HEK293 (cell line): Measurements from ENCODE around the gene GUCY1A2.
A peak's percentile ranks its signal among the peaks of the same experiment; 100 is the strongest.

Source experiments
- CTCF ChIA-PET: fragments of 350-600 bp; formaldehyde crosslinking; extraction: SDS; loops from one replicate; lab custom pipeline; 2021; ENCODE audit warnings: antibody characterized with exemption; lab: Yijun Ruan, JAX
- POLR2A ChIA-PET: fragments of 300-600 bp; formaldehyde crosslinking; extraction: SDS; loops from one replicate; lab custom pipeline; 2020; ENCODE audit warnings: antibody characterized with exemption, inconsistent platforms; lab: Yijun Ruan, JAX
- H3K27ac ChIP-seq: fragments of 200-500 bp; sonication (Bioruptor generic); 2 replicates; pipeline ENCODE4 v1.5.1; 2014; ENCODE audit warnings: low read depth, low read length, control low read depth, inconsistent platforms; ENCODE audit errors: extremely low read depth
- H3K36me3 ChIP-seq, 2 experiments: fragments of 200-500 bp in 1 of 2; sonication (Bioruptor generic) in 1 of 2; 1 replicate in 1 of 2; 2 replicates in 1 of 2; pipeline ENCODE4 v1.5.1; 2014 to 2017; ENCODE audit warnings: inconsistent platforms in 2 of 2, low read length in 2 of 2; ENCODE audit not compliant: control insufficient read depth in 2 of 2, insufficient read depth in 1 of 2
- H3K4me1 ChIP-seq: fragments of 200-500 bp; sonication (Bioruptor generic); 2 replicates; pipeline ENCODE4 v1.5.1; 2014; ENCODE audit warnings: mild to moderate bottlenecking, low read length, inconsistent platforms; ENCODE audit not compliant: control insufficient read depth, insufficient read depth
- H3K4me3 ChIP-seq: 2 replicates; pipeline ENCODE4 v1.5.1; 2011; ENCODE audit warnings: low read depth, mild to moderate bottlenecking, control low read depth, low read length, moderate library complexity
- H3K9me3 ChIP-seq: fragments of 200-500 bp; sonication (Bioruptor generic); 2 replicates; pipeline ENCODE4 v1.5.1; 2014; ENCODE audit warnings: low read depth, low read length, inconsistent platforms; ENCODE audit not compliant: control insufficient read depth, insufficient read depth
- GLIS2 ChIP-seq: fragments of 450-650 bp; formaldehyde crosslinking; IDR thresholded peaks from 2 replicates; pipeline ENCODE4 v1.5.1; 2016; ENCODE audit warnings: missing biosample characterization, missing genetic modification characterization
- INSM2 ChIP-seq: fragments of 450-650 bp; formaldehyde crosslinking; IDR thresholded peaks from 2 replicates; pipeline ENCODE4 v1.5.1; 2016; ENCODE audit warnings: missing biosample characterization, missing genetic modification characterization
- KLF9 ChIP-seq: fragments of 450-650 bp; formaldehyde crosslinking; IDR thresholded peaks from 2 replicates; pipeline ENCODE4 v1.5.1; 2016; ENCODE audit warnings: missing biosample characterization, missing genetic modification characterization, low read depth
- PRDM4 ChIP-seq: fragments of 450-650 bp; formaldehyde crosslinking; IDR thresholded peaks from 2 replicates; pipeline ENCODE4 v1.5.1; 2017; ENCODE audit warnings: missing biosample characterization, missing genetic modification characterization
- RBAK ChIP-seq: fragments of 450-650 bp; formaldehyde crosslinking; IDR thresholded peaks from 2 replicates; pipeline ENCODE4 v1.5.1; 2016; ENCODE audit warnings: missing biosample characterization, missing genetic modification characterization
- REPIN1 ChIP-seq: fragments of 450-650 bp; formaldehyde crosslinking; IDR thresholded peaks from 2 replicates; pipeline ENCODE4 v1.5.1; 2017; ENCODE audit warnings: missing biosample characterization, missing genetic modification characterization, low read depth
- SP7 ChIP-seq: fragments of 450-650 bp; formaldehyde crosslinking; IDR thresholded peaks from 2 replicates; pipeline ENCODE4 v1.5.1; 2016; ENCODE audit warnings: missing biosample characterization, missing genetic modification characterization
- TCF7L2 ChIP-seq: IDR thresholded peaks from 2 replicates; pipeline ENCODE4 v1.6.1; 2011; ENCODE audit warnings: low read depth, mild to moderate bottlenecking, inconsistent platforms, low read length, moderate library complexity, borderline replicate concordance
- ZBTB7A ChIP-seq: fragments of 450-650 bp; formaldehyde crosslinking; IDR thresholded peaks from 2 replicates; pipeline ENCODE4 v1.5.1; 2016; ENCODE audit warnings: low read depth, missing biosample characterization, missing genetic modification characterization
- ZFHX2 ChIP-seq: fragments of 450-650 bp; formaldehyde crosslinking; conservative IDR thresholded peaks from 2 replicates; pipeline ENCODE4 v1.5.1; 2016; ENCODE audit warnings: missing biosample characterization, missing genetic modification characterization
- ZNF266 ChIP-seq: fragments of 450-650 bp; formaldehyde crosslinking; IDR thresholded peaks from 2 replicates; pipeline ENCODE4 v1.5.1; 2016; ENCODE audit warnings: missing biosample characterization, missing genetic modification characterization, low read depth
- ZNF280D ChIP-seq: fragments of 450-650 bp; formaldehyde crosslinking; IDR thresholded peaks from 2 replicates; pipeline ENCODE4 v1.5.1; 2016; ENCODE audit warnings: missing biosample characterization, missing genetic modification characterization
- ZNF404 ChIP-seq: fragments of 450-650 bp; formaldehyde crosslinking; IDR thresholded peaks from 2 replicates; pipeline ENCODE4 v1.5.1; 2017; ENCODE audit warnings: missing biosample characterization, missing genetic modification characterization
- ZNF416 ChIP-seq: fragments of 450-650 bp; formaldehyde crosslinking; IDR thresholded peaks from 2 replicates; pipeline ENCODE4 v1.5.1; 2016; ENCODE audit warnings: missing biosample characterization, missing genetic modification characterization
- ZNF488 ChIP-seq: fragments of 450-650 bp; formaldehyde crosslinking; IDR thresholded peaks from 2 replicates; pipeline ENCODE4 v1.5.1; 2016; ENCODE audit warnings: missing biosample characterization, missing genetic modification characterization
- ZNF548 ChIP-seq: fragments of 450-650 bp; formaldehyde crosslinking; IDR thresholded peaks from 2 replicates; pipeline ENCODE4 v1.5.1; 2016; ENCODE audit warnings: missing biosample characterization, missing genetic modification characterization
- ZNF658 ChIP-seq: fragments of 450-650 bp; formaldehyde crosslinking; IDR thresholded peaks from 2 replicates; pipeline ENCODE4; 2016; ENCODE audit warnings: missing biosample characterization, missing genetic modification characterization
- ZNF670 ChIP-seq: fragments of 450-650 bp; formaldehyde crosslinking; IDR thresholded peaks from 2 replicates; pipeline ENCODE4 v1.5.1; 2016; ENCODE audit warnings: missing biosample characterization, missing genetic modification characterization, low read depth
- ZNF704 ChIP-seq: fragments of 450-650 bp; formaldehyde crosslinking; IDR thresholded peaks from 2 replicates; pipeline ENCODE4 v1.5.1; 2016; ENCODE audit warnings: missing biosample characterization, missing genetic modification characterization
- ZNF777 ChIP-seq: fragments of 450-650 bp; formaldehyde crosslinking; IDR thresholded peaks from 2 replicates; pipeline ENCODE4 v1.5.1; 2017; ENCODE audit warnings: missing biosample characterization, missing genetic modification characterization, borderline replicate concordance
- ZNF830 ChIP-seq: fragments of 450-650 bp; IDR thresholded peaks from 2 replicates; pipeline ENCODE4 v1.5.0; 2018; ENCODE audit warnings: missing biosample characterization, missing genetic modification characterization, low read depth, mild to moderate bottlenecking, moderate library complexity

The GUCY1A2 gene

GRCh38 chr11:106943089-106943488 is 75.2 kb downstream of the GUCY1A2 start:
- Histone ChIP-seq H3K27ac (no peak overlapping the region), H3K4me3 (no peak overlapping the region), H3K4me1 (no peaks in the 10 kb centered on the region), H3K36me3 (no peaks in the 10 kb centered on the region), H3K9me3 (no peaks in the 10 kb centered on the region)
- CTCF ChIA-PET = no interaction called here
- POLR2A ChIA-PET = no interaction called here
- TF ChIP-seq ZNF830 (tag by site-specific recombination) = no peak
- no peak for TF ChIP-seq ZBTB7A
- no peak for TF ChIP-seq REPIN1
- TF ChIP-seq PRDM4 (tag by site-specific recombination) = no peak

GRCh38 chr11:106939157-106939556 is 79.1 kb downstream of the GUCY1A2 start:
- CTCF ChIA-PET = interaction anchor here (0.6 kb wide), 2 partner anchors 394 to 751 kb away, joined by 3 read pairs; no protein-coding TSS in a partner anchor
- Histone ChIP-seq H3K9me3 (no peaks in the 10 kb centered on the region), H3K27ac (no peak overlapping the region), H3K36me3 (no peaks in the 10 kb centered on the region; a peak in 1 of 3 replicates), H3K4me3 (no peak overlapping the region), H3K4me1 (no peaks in the 10 kb centered on the region)
- POLR2A ChIA-PET = no interaction called here
- TF ChIP-seq KLF9 (tag by site-specific recombination) = no peak
- TF ChIP-seq SP7 (tag by site-specific recombination) = peak; percentile 91
- no peak for TF ChIP-seq ZNF670 (tag by site-specific recombination)
- no peak for TF ChIP-seq ZNF704 (tag by site-specific recombination)

GRCh38 chr11:106937111-106937510 is 81.2 kb downstream of the GUCY1A2 start:
- POLR2A ChIA-PET = no interaction called here
- no peak for TF ChIP-seq ZFHX2
- TF ChIP-seq ZNF548 (tag by site-specific recombination) = no peak
- TF ChIP-seq GLIS2 (tag by site-specific recombination) = no peak
- TF ChIP-seq ZNF416 (tag by site-specific recombination) = no peak
- no peak for TF ChIP-seq ZNF658 (tag by site-specific recombination)
- no peak for TF ChIP-seq ZNF488 (tag by site-specific recombination)
- no peak for TF ChIP-seq ZNF404 (tag by site-specific recombination)
- no peak for TF ChIP-seq TCF7L2
- TF ChIP-seq ZNF266 (tag by site-specific recombination) = no peak
- no peak for TF ChIP-seq ZBTB7A
- no peak for TF ChIP-seq INSM2 (tag by site-specific recombination)
- TF ChIP-seq RBAK (tag by site-specific recombination) = no peak
- TF ChIP-seq ZNF777 (tag by site-specific recombination) = no peak
- TF ChIP-seq ZNF280D (tag by site-specific recombination) = no peak

More at GRCh38 chr11:106937111-106937510, 81.2 kb downstream of the GUCY1A2 start:
- H3K36me3 ChIP-seq = no peaks in the 10 kb centered on the region; a peak in 1 of 3 replicates
- H3K4me3 ChIP-seq = no peak overlapping the region
- H3K9me3 ChIP-seq = no peaks in the 10 kb centered on the region
- no peaks in the 10 kb centered on the region for H3K4me1 ChIP-seq
- CTCF ChIA-PET = interaction anchor here (0.5 to 0.6 kb wide), 2 partner anchors 215 to 238 kb away, joined by 3 to 5 read pairs; no protein-coding TSS in a partner anchor
- no peak overlapping the region for H3K27ac ChIP-seq
